PFSK-1 (cell line): ENCODE measurements around the gene ZNF609.

Source experiments
- FOXP2 ChIP-seq: optimal IDR thresholded peaks from 2 replicates; pipeline ENCODE3; 2011; ENCODE audit warnings: borderline replicate concordance, control low read depth, inconsistent platforms; ENCODE audit not compliant: insufficient read depth; ENCODE audit errors: extremely low read length, extremely low read depth
- POLR2AphosphoS5 ChIP-seq: IDR thresholded peaks from 2 replicates; pipeline ENCODE4 v1.6.1; 2012; ENCODE audit warnings: low read depth, mild to moderate bottlenecking, control low read depth, low read length, moderate library complexity
- REST ChIP-seq, 2 experiments: IDR thresholded peaks; 2 replicates each; pipeline versions ENCODE4 v1.6.1 to v1.8.0; 2011 to 2012; ENCODE audit warnings: low read depth in 2 of 2, low read length in 2 of 2, control low read depth in 1 of 2, inconsistent platforms in 1 of 2, mild to moderate bottlenecking in 1 of 2, moderate library complexity in 1 of 2; ENCODE audit not compliant: insufficient read depth in 1 of 2
- SIN3A ChIP-seq: IDR thresholded peaks from 2 replicates; pipeline ENCODE4 v1.6.1; 2012; ENCODE audit warnings: mild to moderate bottlenecking, low read length, moderate library complexity, borderline replicate concordance; ENCODE audit not compliant: insufficient read depth
- TAF1 ChIP-seq: IDR thresholded peaks from 2 replicates; pipeline ENCODE4 v1.6.1; 2012; ENCODE audit warnings: low read length, control low read depth, borderline replicate concordance; ENCODE audit not compliant: insufficient read depth

The ZNF609 gene

GRCh38 chr15:64731805-64732151 is 271.4 kb downstream of the ZNF609 start:
- TF ChIP-seq FOXP2: no peak
- no peak for TF ChIP-seq REST (IDR thresholded peaks at IDR 0.05; ENCODE audit: insufficient read depth in 1 of 2, low read depth in 2 of 2, low read length in 2 of 2)
- TF ChIP-seq TAF1: no peak
- no peak for TF ChIP-seq SIN3A
- TF ChIP-seq POLR2AphosphoS5: no peak

- no peak for TF ChIP-seq TAF1
- TF ChIP-seq SIN3A: no peak
- TF ChIP-seq REST (IDR thresholded peaks at IDR 0.05; ENCODE audit: insufficient read depth in 1 of 2, low read depth in 2 of 2, low read length in 2 of 2): no peak
- TF ChIP-seq FOXP2: no peak
- TF ChIP-seq POLR2AphosphoS5: no peak
Measured at GRCh38 chr15:64732156-64732860, 271.9 kb downstream of the ZNF609 start.
